RWPE1 (cell line): ENCODE results near the gene ZNF423.
A peak's percentile ranks its signal among the peaks of the same experiment; 100 is the strongest.

ENCODE experiments used
- CTCF ChIA-PET: fragments of 350-600 bp; sonication (Branson Sonifier 250); formaldehyde crosslinking; extraction: SDS; loops from one replicate; lab custom pipeline; 2021; lab: Yijun Ruan, JAX
- POLR2A ChIA-PET: fragments of 400-600 bp; formaldehyde crosslinking; extraction: SDS; loops from one replicate; lab custom pipeline; 2020; ENCODE audit warnings: antibody characterized with exemption; ENCODE audit not compliant: low non-redundant PET; lab: Yijun Ruan, JAX
- DNase-seq: peaks from one replicate; pipeline ENCODE4 v3.0.0; 2012; ENCODE audit warnings: low spot score
- H3K27ac ChIP-seq: fragments of 450-650 bp; 2 replicates; pipeline ENCODE4 v1.5.1; 2017
- CTCF ChIP-seq: fragments of 450-650 bp; conservative IDR thresholded peaks from 2 replicates; pipeline ENCODE4 v1.5.1; 2017; ENCODE audit warnings: low read depth, mild to moderate bottlenecking

The ZNF423 gene

GRCh38 chr16:49484451-49484849, 371.5 kb downstream of the ZNF423 start:
- DNase-seq = peak; percentile 64
- ChIA-PET CTCF (no interaction called here), POLR2A (no interaction called here)
- H3K27ac ChIP-seq = no peak overlapping the region
- no peak for TF ChIP-seq CTCF

GRCh38 chr16:49483651-49484450, 372.1 kb downstream of the ZNF423 start:
- CTCF ChIA-PET = no interaction called here

GRCh38 chr16:49483251-49483650, 372.7 kb downstream of the ZNF423 start:
- no peak for TF ChIP-seq CTCF
- DNase-seq = no peak
- H3K27ac ChIP-seq = no peak overlapping the region
- POLR2A ChIA-PET = no interaction called here
- CTCF ChIA-PET = interaction anchor here (0.6 kb wide), 1 partner anchor 14 kb away, joined by 4 read pairs; no protein-coding TSS in a partner anchor

More at GRCh38 chr16:49483651-49484450, 372.1 kb downstream of the ZNF423 start:
- no peak for TF ChIP-seq CTCF
- no peak for DNase-seq
- POLR2A ChIA-PET = no interaction called here
- no peak overlapping the region for H3K27ac ChIP-seq

- POLR2A ChIA-PET = no interaction called here
- CTCF ChIA-PET = interaction anchor here (0.6 kb wide), 2 partner anchors 15 to 74 kb away, joined by 4 read pairs; no protein-coding TSS in a partner anchor
- no peak for TF ChIP-seq CTCF
- DNase-seq = no peak
- H3K27ac ChIP-seq = no peak overlapping the region
Observed at GRCh38 chr16:49482690-49483089, 373.2 kb downstream of the ZNF423 start.

- ChIA-PET CTCF (no interaction called here), POLR2A (no interaction called here)
- no peak overlapping the region for H3K27ac ChIP-seq
- DNase-seq = no peak
- no peak for TF ChIP-seq CTCF
Observed at GRCh38 chr16:49478616-49479015, 377.3 kb downstream of the ZNF423 start.

GRCh38 chr16:49478107-49478506, 377.8 kb downstream of the ZNF423 start:
- CTCF ChIA-PET = no interaction called here
- TF ChIP-seq CTCF = no peak
- no peak overlapping the region for H3K27ac ChIP-seq
- no peak for DNase-seq
- POLR2A ChIA-PET = no interaction called here
